NCI-H1105 (cell line): Measurements from ENCODE around the gene KANSL1.
A peak's percentile ranks its signal among the peaks of the same experiment; 100 is the strongest.
"Not testable (repeated sequence)": the region's sequence is repeated elsewhere in the genome, so short reads cannot be mapped to it uniquely, and the experiment has no call there.

Experiments used
- DNase-seq: peaks from one replicate; lab custom pipeline; 2025; lab: John Stamatoyannopoulos, UW

Gene KANSL1

DNA sequence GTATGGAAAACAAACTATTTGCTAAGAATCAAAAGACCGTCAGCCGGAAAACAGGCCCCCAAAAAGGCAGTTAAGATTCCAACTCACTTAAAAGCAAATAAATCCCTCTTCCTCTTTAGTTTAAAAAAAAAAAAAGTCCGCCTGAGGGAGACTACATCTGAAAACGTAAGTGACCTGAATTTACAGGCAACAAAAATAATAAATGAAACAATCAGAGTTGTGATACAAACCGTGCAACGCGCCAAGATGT lies 1.1 kb downstream of the KANSL1 start:
- DNase-seq: no peak

- DNase-seq: peak; percentile 24
These were observed 1.7 kb downstream of the KANSL1 start for GRCh38 chr17:46191322-46192188.

- DNase-seq: no peak
These were observed 2.5 kb downstream of the KANSL1 start for GRCh38 chr17:46190763-46191162.

DNA sequence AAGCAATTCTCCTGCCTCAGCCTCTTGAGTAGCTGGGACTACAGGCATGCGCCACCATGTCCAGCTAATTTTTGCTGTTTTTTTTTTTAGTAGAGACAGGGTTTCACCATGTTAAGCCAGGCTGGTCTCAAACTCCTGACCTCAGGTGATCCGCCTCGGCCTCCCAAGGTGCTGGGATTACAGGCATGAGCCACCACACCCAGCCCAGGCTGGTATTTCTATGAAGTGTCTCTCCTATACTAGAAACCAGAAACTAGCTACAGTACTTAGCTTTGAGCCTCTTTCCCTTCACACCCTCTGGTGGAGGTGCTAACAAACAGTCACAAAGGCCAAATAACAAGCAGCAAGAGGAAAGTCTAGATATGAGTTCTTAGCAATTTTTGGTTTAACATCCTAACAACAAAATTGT lies 6.4 kb downstream of the KANSL1 start:
- not testable (repeated sequence) for DNase-seq

- DNase-seq: no peak
These were observed 8.5 kb downstream of the KANSL1 start for GRCh38 chr17:46184696-46185095.

DNA sequence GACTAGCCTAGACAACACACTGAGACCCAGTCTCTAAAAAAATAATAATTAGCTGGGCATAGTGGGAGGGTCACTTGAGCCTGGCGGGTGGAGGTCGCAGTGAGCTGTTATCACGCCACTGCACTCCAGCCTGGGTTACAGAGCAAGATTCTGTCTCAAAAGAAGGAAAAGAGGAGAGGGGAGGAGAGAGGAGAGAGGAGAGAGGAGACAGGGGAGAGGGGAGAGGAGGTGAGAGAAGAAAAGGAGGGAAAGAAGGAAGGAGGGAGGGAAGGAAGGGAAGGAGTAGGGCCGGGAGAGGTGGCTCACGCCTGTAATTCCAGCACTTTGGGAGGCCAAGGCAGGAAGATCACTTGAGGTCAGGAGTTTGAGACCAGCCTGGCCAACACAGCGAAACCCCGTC lies 9.8 kb downstream of the KANSL1 start:
- not testable (repeated sequence) for DNase-seq

DNA sequence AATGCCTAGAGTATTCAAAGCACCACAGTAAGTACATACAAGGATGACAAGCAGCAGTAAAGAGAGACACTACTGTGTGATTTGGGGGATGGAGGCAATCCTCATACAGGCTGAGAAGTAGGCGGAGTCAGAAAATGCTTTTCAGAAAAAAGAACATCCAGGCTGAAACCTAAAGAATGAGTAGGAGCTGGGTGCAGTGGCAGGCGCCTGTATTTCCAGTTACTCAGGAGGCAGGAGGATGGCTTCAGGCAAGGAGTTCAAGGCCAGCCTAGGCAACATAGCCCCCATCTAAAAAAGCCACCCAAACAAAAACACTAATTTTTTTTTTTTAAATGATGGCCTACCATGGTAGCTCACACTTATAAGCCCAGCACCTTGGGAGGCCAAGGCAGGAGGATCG lies 10.3 kb downstream of the KANSL1 start:
- no peak for DNase-seq

- DNase-seq: no peak
These were observed 11.3 kb downstream of the KANSL1 start for GRCh38 chr17:46181940-46182339.

DNA sequence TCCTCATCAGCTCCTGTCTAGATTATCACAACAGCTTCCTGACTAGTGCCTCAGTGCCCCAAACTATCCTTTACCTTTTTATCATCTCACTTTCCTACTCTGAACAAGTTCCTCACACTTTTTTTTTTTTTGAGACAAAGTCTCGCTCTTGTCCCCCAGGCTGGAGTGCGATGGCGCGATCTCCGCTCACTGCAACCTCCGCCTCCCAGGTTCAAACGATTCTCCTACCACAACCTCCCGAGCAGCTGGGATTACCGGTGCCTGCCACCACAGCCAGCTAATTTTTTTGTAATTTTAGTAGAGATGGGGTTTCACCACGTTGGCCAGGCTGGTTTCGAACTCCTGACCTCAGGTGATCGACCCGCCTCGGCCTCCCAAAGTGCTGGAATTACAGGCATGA lies 11.9 kb downstream of the KANSL1 start:
- not testable (repeated sequence) for DNase-seq

GRCh38 chr17:46180892-46181274 lies 12.3 kb downstream of the KANSL1 start:
- DNase-seq: no peak

GRCh38 chr17:46180185-46180891 lies 12.9 kb downstream of the KANSL1 start:
- DNase-seq: not testable (repeated sequence)

- no peak for DNase-seq
These were observed 13.7 kb downstream of the KANSL1 start for GRCh38 chr17:46179375-46179999.

- no peak for DNase-seq
These were observed 14.5 kb downstream of the KANSL1 start for GRCh38 chr17:46178550-46179214.

- no peak for DNase-seq
These were observed 16.3 kb downstream of the KANSL1 start for GRCh38 chr17:46176975-46177374.

- DNase-seq: no peak
These were observed 17.3 kb downstream of the KANSL1 start for GRCh38 chr17:46175891-46176290.

GRCh38 chr17:46173153-46173552 lies 20.1 kb downstream of the KANSL1 start:
- no peak for DNase-seq

DNA sequence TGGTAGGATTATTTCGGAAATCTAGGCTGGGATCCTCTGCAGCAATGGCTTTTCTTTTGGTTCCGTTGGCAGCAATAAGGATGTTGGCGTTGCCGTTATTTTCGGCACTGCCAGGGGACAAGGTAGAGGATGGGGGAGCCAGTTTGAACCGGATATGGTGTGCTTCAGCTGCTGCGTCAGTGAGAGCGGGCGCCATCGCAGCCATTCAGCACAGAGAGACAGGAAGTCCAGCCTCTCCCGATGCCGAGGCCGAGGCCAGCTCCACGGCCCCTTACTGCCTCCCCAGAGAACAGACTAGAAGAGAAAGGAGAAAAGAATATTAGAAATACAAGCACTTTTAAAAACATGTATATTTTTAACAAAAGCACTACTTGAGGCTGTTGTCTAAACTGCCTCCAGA lies 21.3 kb downstream of the KANSL1 start:
- no peak for DNase-seq

- DNase-seq: no peak
These were observed 22.4 kb downstream of the KANSL1 start for GRCh38 chr17:46170639-46171429.

DNA sequence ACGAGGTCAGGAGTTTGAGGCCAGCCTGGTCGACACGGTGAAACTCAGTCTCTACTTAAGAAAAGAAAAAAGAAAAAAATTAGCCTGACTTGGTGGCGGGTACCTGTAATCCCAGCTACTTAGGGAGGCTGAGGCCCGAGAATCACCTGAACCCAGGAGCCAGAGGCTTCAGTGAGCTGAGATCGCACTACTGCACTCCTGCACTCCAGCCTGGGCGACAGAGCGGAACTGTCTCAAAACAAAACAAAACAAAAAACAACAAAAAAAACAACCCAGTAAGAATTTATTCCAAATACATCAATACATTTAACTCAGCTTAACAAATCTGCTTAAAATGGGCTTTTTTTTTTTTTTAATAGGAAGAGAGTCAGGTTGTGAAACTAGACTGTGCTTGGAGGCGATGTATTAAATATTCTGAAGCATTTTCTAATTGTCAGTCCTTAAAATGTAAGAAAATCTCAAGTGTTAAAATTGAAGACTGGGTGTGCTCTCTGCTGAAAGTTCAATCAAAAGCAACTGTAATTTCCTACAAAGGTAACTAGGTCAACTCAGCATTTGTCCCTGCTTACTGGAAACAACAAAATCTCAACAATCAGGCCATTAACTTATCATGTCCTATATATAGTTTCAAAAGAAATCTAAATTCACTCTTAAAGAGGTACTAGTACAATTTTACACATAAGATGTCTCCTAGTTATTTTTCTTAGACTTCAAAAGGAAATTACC lies 23.2 kb downstream of the KANSL1 start:
- DNase-seq: no peak

- DNase-seq: no peak
These were observed 25.2 kb downstream of the KANSL1 start for GRCh38 chr17:46167826-46168569.
